Endothelial cell (in vitro differentiated cells): ENCODE measurements around the gene OXNAD1. TPM values are rescaled to one million over a fixed set of nuclear protein-coding genes. Genes with fewer than 3 reads are reported as not detected.

ENCODE experiments used
- DNase-seq: peaks from one replicate; pipeline ENCODE4 v3.0.0; 2021; ENCODE audit warnings: low spot score
- H3K27ac Mint-ChIP-seq: one replicate; pipeline ENCODE4 v1.8.0; 2021; ENCODE audit warnings: mixed read lengths, inconsistent platforms; ENCODE audit not compliant: unreplicated experiment
- H3K27me3 Mint-ChIP-seq: one replicate; pipeline ENCODE4 v1.8.0; 2021; ENCODE audit warnings: mild to moderate bottlenecking, moderate library complexity, mixed read lengths, inconsistent platforms; ENCODE audit not compliant: unreplicated experiment
- H3K36me3 Mint-ChIP-seq: one replicate; pipeline ENCODE4 v1.8.0; 2021; ENCODE audit warnings: mild to moderate bottlenecking, low read depth, mixed read lengths, inconsistent platforms; ENCODE audit not compliant: unreplicated experiment
- H3K4me1 Mint-ChIP-seq: one replicate; pipeline ENCODE4 v1.8.0; 2021; ENCODE audit warnings: mild to moderate bottlenecking, mixed read lengths, inconsistent platforms; ENCODE audit not compliant: unreplicated experiment
- H3K4me3 Mint-ChIP-seq: one replicate; pipeline ENCODE4 v1.8.0; 2021; ENCODE audit warnings: mild to moderate bottlenecking, mixed read lengths, inconsistent platforms; ENCODE audit not compliant: unreplicated experiment
- H3K9me3 Mint-ChIP-seq: one replicate; pipeline ENCODE4 v1.8.0; 2021; ENCODE audit warnings: mixed read lengths, inconsistent platforms; ENCODE audit not compliant: unreplicated experiment
- total RNA-seq: library from RNA; stranded (reverse); fragmentation: NEBNext Ultra II Directional; extraction: Animal tissue kit (Norgen Biotek cat#: 25700); gene quantifications from one replicate; pipeline ENCODE4 v1.2.1, GENCODE V29; 2021; ENCODE audit not compliant: unreplicated experiment
- TF ChIP-seq, protein P1 (sequence below): fragments of 200-600 bp; sonication (generic); IDR thresholded peaks from one replicate; pipeline ENCODE4 v1.5.0; 2021; ENCODE audit warnings: antibody characterized with exemption; ENCODE audit not compliant: unreplicated experiment

Gene OXNAD1
- total RNA-seq, 1 donor from 2014 or later: 10.9 TPM

DNA sequence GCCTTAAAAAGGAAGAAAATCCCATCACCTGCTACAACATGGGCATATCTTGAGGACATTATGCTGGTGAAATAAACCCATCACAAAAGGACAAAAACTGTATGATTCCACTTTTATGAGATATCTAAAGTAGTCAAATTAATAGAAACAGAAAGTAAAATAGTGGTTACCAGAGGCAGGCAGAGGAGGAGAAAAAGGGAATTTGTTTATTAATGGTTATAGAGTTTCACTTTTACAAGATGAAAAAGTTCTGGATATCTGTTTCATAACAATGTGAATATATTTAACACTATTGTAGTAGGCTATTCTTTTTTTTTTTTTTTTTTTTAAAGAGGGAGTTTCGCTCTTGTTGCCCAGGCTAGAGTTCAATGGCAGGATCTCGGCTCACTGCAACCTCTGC is 40.7 kb upstream of the OXNAD1 start:
- Mint-ChIP-seq H3K4me1 (no peaks in the 10 kb centered on the region), H3K4me3 (no peak overlapping the region), H3K27ac (no peak overlapping the region), H3K9me3 (no peaks in the 10 kb centered on the region), H3K27me3 (no peaks in the 10 kb centered on the region), H3K36me3 (no peaks in the 10 kb centered on the region)
- no peak for DNase-seq
- TF ChIP-seq, protein P1, sequence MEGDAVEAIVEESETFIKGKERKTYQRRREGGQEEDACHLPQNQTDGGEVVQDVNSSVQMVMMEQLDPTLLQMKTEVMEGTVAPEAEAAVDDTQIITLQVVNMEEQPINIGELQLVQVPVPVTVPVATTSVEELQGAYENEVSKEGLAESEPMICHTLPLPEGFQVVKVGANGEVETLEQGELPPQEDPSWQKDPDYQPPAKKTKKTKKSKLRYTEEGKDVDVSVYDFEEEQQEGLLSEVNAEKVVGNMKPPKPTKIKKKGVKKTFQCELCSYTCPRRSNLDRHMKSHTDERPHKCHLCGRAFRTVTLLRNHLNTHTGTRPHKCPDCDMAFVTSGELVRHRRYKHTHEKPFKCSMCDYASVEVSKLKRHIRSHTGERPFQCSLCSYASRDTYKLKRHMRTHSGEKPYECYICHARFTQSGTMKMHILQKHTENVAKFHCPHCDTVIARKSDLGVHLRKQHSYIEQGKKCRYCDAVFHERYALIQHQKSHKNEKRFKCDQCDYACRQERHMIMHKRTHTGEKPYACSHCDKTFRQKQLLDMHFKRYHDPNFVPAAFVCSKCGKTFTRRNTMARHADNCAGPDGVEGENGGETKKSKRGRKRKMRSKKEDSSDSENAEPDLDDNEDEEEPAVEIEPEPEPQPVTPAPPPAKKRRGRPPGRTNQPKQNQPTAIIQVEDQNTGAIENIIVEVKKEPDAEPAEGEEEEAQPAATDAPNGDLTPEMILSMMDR: no peak

DNA sequence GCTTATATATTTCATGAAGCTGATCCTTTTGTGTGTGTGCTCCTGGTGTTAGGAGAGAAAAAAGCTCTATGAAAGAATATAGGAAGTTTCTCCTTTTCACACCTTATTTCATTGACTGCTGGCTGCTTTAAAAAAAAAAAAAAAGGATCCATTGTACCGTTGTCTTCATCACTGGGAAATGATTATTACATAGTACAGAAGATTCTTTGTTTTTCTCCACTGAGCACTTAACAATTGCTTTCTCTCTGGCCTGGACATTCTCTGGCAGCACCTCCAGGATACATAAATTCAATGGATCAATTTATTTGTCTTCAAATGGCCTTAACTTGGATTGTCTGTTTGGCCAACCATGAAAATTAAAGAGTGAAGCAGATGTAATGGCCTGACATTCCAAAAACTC is 37.4 kb upstream of the OXNAD1 start:
- Mint-ChIP-seq H3K27me3 (peaks cover 3% of the 10 kb centered on the region), H3K36me3 (no peaks in the 10 kb centered on the region), H3K27ac (no peak overlapping the region), H3K4me3 (no peak overlapping the region), H3K4me1 (no peaks in the 10 kb centered on the region), H3K9me3 (no peaks in the 10 kb centered on the region)
- DNase-seq: no peak
- TF ChIP-seq, protein P1: no peak

DNA sequence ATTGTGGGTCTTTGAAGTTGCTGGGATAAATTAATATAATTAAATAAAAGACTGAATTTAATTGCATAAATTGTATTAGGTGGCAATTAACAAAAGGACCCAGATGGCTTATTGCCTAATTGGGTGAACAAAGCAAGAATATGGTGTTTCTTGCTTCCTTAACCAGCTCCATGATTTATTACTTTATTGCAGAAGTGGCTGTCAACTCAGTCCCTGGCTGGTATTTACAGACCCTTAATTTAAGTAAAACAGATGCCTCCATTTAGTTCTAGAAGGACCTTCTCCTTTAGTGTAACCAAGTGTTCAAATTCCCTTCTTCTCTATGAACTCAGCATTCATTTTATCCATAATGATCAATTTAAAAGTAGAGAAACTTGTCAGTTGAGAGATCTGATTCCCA is 35.3 kb upstream of the OXNAD1 start:
- no peak overlapping the region for H3K27ac Mint-ChIP-seq
- no peaks in the 10 kb centered on the region for H3K36me3 Mint-ChIP-seq
- no peaks in the 10 kb centered on the region for H3K9me3 Mint-ChIP-seq
- no peak for DNase-seq
- TF ChIP-seq, protein P1: no peak
- peaks cover 3% of the 10 kb centered on the region for H3K27me3 Mint-ChIP-seq
- H3K4me3 Mint-ChIP-seq: no peak overlapping the region
- no peaks in the 10 kb centered on the region for H3K4me1 Mint-ChIP-seq

DNA sequence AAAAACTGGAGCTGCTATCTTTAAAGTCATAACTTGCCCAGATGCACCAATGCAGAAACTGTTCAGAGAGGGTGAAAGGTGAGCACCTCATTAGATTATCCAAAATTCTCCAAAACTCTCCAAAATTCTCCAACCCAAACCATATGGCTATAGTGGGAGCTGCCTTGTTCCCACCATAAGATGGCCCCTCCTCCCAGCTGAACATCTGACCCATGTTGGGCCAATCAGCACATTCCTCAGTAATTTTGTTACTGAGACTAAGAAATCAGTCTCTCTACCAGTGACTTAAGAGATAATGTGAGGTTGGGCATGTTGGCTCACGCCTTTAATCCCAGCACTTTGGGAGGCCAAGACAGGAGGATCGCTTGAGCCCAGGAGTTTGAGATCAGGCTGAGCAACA is 33.0 kb upstream of the OXNAD1 start:
- Mint-ChIP-seq H3K27me3 (peaks cover 3% of the 10 kb centered on the region), H3K27ac (no peak overlapping the region), H3K9me3 (no peaks in the 10 kb centered on the region), H3K4me3 (no peak overlapping the region), H3K36me3 (no peaks in the 10 kb centered on the region), H3K4me1 (no peaks in the 10 kb centered on the region)
- no peak for DNase-seq
- TF ChIP-seq, protein P1: no peak

DNA sequence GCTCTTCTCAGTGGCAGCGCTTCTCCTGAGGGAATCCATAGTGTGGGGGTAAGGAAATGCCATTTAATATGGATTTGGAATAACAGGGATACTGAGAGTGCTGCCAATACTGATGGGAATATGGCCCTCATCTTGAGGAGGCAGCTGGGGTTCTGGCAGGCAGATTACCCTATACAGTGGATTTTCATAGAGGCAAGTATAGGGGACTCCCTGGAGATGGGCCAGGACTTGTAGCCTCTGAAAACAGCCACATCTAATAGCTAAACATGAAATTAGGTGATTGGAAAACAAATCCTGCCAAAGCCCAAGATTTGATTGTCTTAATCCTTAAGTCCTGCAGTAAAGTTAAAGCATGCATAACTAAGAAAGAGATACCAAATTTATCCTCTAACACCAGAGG is 31.2 kb upstream of the OXNAD1 start:
- Mint-ChIP-seq H3K4me1 (no peaks in the 10 kb centered on the region), H3K27me3 (peaks cover 3% of the 10 kb centered on the region), H3K9me3 (no peaks in the 10 kb centered on the region), H3K4me3 (no peak overlapping the region), H3K36me3 (no peaks in the 10 kb centered on the region), H3K27ac (no peak overlapping the region)
- DNase-seq: no peak
- TF ChIP-seq, protein P1: no peak
